HepG2 (cell line): Measurements from ENCODE around the gene LAMB2. TPM values are rescaled to one million over a fixed set of nuclear protein-coding genes. Genes with fewer than 3 reads are reported as not detected.

Source experiments
- JARID2 ChIP-seq: sonication (generic); formaldehyde crosslinking; IDR thresholded peaks from 2 replicates; pipeline ENCODE4 v1.8.1; 2023; ENCODE audit warnings: missing genetic modification reagents, inconsistent platforms; ENCODE audit not compliant: insufficient replicate concordance
- KMT2B ChIP-seq: IDR thresholded peaks from 2 replicates; pipeline ENCODE4 v1.6.1; 2016; ENCODE audit warnings: missing genetic modification reagents, missing compliant biosample characterization
- NAIF1 ChIP-seq: sonication (generic); formaldehyde crosslinking; IDR thresholded peaks from 2 replicates; pipeline ENCODE4 v1.5.0; 2020; ENCODE audit warnings: mild to moderate bottlenecking, missing genetic modification reagents, borderline replicate concordance
- PITX1 ChIP-seq: sonication (generic); formaldehyde crosslinking; IDR thresholded peaks from 2 replicates; pipeline ENCODE4 v1.5.1; 2020; ENCODE audit warnings: mild to moderate bottlenecking, missing genetic modification reagents
- SIN3B ChIP-seq: fragments of 150-350 bp; IDR thresholded peaks from 2 replicates; pipeline ENCODE4 v1.6.1; 2014; ENCODE audit warnings: low read length
- TOPORS ChIP-seq: sonication (generic); formaldehyde crosslinking; IDR thresholded peaks from 2 replicates; pipeline ENCODE4 v1.8.0; 2023; ENCODE audit warnings: mild to moderate bottlenecking, missing genetic modification reagents
- ZFP90 ChIP-seq: sonication (generic); formaldehyde crosslinking; IDR thresholded peaks from 2 replicates; pipeline ENCODE4 v1.8.0; 2022; ENCODE audit warnings: missing genetic modification reagents, mild to moderate bottlenecking, inconsistent platforms, borderline replicate concordance
- ZMYM2 ChIP-seq: sonication (generic); formaldehyde crosslinking; IDR thresholded peaks from 2 replicates; pipeline ENCODE4 v1.8.0; 2022; ENCODE audit warnings: mild to moderate bottlenecking, missing genetic modification reagents
- ZNF564 ChIP-seq: sonication (generic); formaldehyde crosslinking; IDR thresholded peaks from 2 replicates; pipeline ENCODE4 v1.8.1; 2023; ENCODE audit warnings: mild to moderate bottlenecking, missing genetic modification reagents
- ZNF768 ChIP-seq: sonication (generic); formaldehyde crosslinking; IDR thresholded peaks from 2 replicates; pipeline ENCODE4 v1.4.0; 2020; ENCODE audit warnings: missing genetic modification reagents
- polyA plus RNA-seq, 8 experiments: library from polyadenylated mRNA; depleted of rRNA in 3 of 8; stranded (reverse) in 7 of 8; unstranded in 1 of 8; fragments of >200 nt; fragmentation: Illumina TruSeq in 4 of 8; extraction: Trizol in 4 of 8; gene quantifications; 2 replicates each; pipeline versions ENCODE4 v1.2.1 to v1.2.3, GENCODE V29; 2011 to 2016; ENCODE audit warnings: low read depth in 4 of 8, missing spikeins in 1 of 8, mixed read lengths in 1 of 8; ENCODE audit not compliant: insufficient read depth in 1 of 8
- total RNA-seq, 5 experiments: library from RNA; depleted of rRNA; stranded (reverse); fragments of >200 nt; fragmentation: Illumina TruSeq; extraction: Trizol; gene quantifications; 2 replicates each; pipeline ENCODE4 v1.2.3, GENCODE V29; 2016; ENCODE audit warnings: low read depth in 1 of 5
- TF ChIP-seq, protein P1 (sequence below): IDR thresholded peaks from 2 replicates; pipeline ENCODE4 v1.6.1; 2016; ENCODE audit warnings: low read depth, missing genetic modification reagents, missing compliant biosample characterization
- TF ChIP-seq, protein P2 (sequence below): sonication (generic); formaldehyde crosslinking; IDR thresholded peaks from 2 replicates; pipeline ENCODE4 v1.4.0; 2020; ENCODE audit warnings: missing genetic modification reagents, mild to moderate bottlenecking, borderline replicate concordance
- TF ChIP-seq, protein P3 (sequence below): sonication (generic); formaldehyde crosslinking; IDR thresholded peaks from 2 replicates; pipeline ENCODE4 v1.8.0; 2022; ENCODE audit warnings: missing genetic modification reagents, mild to moderate bottlenecking, inconsistent platforms, borderline replicate concordance
- TF ChIP-seq, protein P4 (sequence below): fragments of 450-650 bp; IDR thresholded peaks from 2 replicates; pipeline ENCODE4 v1.6.1; 2017
- TF ChIP-seq, protein P5 (sequence below): conservative IDR thresholded peaks from 2 replicates; pipeline ENCODE4 v1.6.1; 2018; ENCODE audit warnings: missing genetic modification reagents
- TF ChIP-seq, protein P6 (sequence below): sonication (generic); formaldehyde crosslinking; IDR thresholded peaks from 2 replicates; pipeline ENCODE4 v1.8.1; 2023; ENCODE audit warnings: missing genetic modification reagents, mild to moderate bottlenecking, borderline replicate concordance

LAMB2 gene
- total and polyA plus RNA-seq, 2 of the 13 experiments (the other 11 are each of a cell fraction or from before 2014, with no cell fraction given): 208 to 443 TPM

DNA sequence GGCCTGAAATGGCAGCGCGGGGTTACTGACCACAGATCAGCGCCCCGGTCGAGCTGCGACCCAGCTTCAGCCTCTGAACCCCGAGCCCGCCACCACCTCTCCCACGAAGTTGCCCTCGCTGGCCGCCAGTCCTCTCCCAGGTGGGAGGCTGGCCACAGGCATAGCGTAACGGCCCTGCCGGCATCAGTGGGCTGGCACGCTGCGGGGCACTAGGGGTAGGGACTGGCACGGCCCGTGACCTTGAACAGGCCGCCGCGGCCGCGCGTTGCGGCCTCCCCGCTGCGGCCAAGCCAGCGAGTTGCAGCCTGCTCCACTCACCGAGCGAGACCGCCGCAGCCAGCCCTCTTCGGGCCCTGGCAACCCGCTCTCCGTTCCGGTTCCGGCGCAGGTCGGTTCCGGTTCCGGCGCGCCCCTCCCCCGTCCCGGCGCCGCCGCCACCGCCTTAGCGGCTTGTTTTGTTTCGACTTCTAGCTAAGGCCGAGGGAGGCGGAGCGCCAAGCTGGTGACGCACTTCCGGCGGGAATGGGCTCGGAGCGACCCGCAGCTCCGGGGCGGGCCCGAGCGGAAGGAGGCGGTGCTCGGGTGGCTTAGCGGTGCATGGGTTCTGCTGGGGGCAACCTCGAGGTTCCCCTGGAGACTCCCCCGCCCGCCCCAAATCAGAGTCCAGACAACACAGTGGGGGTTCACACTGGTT, 12.3 kb downstream of the LAMB2 start, which contains the start of gene USP19 (continued):
- TF ChIP-seq, protein P1, sequence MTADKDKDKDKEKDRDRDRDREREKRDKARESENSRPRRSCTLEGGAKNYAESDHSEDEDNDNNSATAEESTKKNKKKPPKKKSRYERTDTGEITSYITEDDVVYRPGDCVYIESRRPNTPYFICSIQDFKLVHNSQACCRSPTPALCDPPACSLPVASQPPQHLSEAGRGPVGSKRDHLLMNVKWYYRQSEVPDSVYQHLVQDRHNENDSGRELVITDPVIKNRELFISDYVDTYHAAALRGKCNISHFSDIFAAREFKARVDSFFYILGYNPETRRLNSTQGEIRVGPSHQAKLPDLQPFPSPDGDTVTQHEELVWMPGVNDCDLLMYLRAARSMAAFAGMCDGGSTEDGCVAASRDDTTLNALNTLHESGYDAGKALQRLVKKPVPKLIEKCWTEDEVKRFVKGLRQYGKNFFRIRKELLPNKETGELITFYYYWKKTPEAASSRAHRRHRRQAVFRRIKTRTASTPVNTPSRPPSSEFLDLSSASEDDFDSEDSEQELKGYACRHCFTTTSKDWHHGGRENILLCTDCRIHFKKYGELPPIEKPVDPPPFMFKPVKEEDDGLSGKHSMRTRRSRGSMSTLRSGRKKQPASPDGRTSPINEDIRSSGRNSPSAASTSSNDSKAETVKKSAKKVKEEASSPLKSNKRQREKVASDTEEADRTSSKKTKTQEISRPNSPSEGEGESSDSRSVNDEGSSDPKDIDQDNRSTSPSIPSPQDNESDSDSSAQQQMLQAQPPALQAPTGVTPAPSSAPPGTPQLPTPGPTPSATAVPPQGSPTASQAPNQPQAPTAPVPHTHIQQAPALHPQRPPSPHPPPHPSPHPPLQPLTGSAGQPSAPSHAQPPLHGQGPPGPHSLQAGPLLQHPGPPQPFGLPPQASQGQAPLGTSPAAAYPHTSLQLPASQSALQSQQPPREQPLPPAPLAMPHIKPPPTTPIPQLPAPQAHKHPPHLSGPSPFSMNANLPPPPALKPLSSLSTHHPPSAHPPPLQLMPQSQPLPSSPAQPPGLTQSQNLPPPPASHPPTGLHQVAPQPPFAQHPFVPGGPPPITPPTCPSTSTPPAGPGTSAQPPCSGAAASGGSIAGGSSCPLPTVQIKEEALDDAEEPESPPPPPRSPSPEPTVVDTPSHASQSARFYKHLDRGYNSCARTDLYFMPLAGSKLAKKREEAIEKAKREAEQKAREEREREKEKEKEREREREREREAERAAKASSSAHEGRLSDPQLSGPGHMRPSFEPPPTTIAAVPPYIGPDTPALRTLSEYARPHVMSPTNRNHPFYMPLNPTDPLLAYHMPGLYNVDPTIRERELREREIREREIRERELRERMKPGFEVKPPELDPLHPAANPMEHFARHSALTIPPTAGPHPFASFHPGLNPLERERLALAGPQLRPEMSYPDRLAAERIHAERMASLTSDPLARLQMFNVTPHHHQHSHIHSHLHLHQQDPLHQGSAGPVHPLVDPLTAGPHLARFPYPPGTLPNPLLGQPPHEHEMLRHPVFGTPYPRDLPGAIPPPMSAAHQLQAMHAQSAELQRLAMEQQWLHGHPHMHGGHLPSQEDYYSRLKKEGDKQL: peak; percentile 33; the same call in 1 of the 2 replicates
- TF ChIP-seq PITX1 (CRISPR knock-in tag) (peak; percentile 54; the same call in 1 of the 2 replicates), TOPORS (CRISPR knock-in tag) (peak; percentile 64; the same call in 1 of the 2 replicates), ZMYM2 (CRISPR knock-in tag) (no peak), SIN3B (peak; percentile 61; the same call in 1 of the 2 replicates), NAIF1 (CRISPR knock-in tag) (0 out of 2 replicates have a peak, but pooled peaks have one; percentile 51), ZFP90 (no peak; the same call in 1 of the 2 replicates), ZNF768 (peak; percentile 62), KMT2B (CRISPR knock-in tag) (peak; percentile 82), JARID2 (CRISPR knock-in tag) (no peak), ZNF564 (CRISPR knock-in tag) (0 out of 2 replicates have a peak, but pooled peaks have one; percentile 54)
- TF ChIP-seq, protein P2, sequence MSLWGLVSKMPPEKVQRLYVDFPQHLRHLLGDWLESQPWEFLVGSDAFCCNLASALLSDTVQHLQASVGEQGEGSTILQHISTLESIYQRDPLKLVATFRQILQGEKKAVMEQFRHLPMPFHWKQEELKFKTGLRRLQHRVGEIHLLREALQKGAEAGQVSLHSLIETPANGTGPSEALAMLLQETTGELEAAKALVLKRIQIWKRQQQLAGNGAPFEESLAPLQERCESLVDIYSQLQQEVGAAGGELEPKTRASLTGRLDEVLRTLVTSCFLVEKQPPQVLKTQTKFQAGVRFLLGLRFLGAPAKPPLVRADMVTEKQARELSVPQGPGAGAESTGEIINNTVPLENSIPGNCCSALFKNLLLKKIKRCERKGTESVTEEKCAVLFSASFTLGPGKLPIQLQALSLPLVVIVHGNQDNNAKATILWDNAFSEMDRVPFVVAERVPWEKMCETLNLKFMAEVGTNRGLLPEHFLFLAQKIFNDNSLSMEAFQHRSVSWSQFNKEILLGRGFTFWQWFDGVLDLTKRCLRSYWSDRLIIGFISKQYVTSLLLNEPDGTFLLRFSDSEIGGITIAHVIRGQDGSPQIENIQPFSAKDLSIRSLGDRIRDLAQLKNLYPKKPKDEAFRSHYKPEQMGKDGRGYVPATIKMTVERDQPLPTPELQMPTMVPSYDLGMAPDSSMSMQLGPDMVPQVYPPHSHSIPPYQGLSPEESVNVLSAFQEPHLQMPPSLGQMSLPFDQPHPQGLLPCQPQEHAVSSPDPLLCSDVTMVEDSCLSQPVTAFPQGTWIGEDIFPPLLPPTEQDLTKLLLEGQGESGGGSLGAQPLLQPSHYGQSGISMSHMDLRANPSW: no peak
- TF ChIP-seq, protein P3, sequence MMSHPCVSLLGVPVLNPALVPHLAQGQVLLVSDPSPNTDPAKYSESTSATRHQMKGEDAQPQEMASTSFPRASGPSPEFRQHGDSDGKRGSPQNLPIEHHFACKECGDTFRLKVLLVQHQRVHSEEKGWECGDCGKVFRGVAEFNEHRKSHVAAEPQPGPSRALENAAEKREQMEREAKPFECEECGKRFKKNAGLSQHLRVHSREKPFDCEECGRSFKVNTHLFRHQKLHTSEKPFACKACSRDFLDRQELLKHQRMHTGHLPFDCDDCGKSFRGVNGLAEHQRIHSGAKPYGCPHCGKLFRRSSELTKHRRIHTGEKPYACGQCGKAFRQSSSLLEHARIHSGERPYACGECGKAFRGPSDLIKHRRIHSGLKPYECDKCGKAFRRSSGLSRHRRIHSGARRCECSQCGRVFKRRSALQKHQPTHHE (CRISPR knock-in tag): peak; percentile 61; the same call in 1 of the 2 replicates
- TF ChIP-seq, protein P4, sequence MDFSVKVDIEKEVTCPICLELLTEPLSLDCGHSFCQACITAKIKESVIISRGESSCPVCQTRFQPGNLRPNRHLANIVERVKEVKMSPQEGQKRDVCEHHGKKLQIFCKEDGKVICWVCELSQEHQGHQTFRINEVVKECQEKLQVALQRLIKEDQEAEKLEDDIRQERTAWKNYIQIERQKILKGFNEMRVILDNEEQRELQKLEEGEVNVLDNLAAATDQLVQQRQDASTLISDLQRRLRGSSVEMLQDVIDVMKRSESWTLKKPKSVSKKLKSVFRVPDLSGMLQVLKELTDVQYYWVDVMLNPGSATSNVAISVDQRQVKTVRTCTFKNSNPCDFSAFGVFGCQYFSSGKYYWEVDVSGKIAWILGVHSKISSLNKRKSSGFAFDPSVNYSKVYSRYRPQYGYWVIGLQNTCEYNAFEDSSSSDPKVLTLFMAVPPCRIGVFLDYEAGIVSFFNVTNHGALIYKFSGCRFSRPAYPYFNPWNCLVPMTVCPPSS: no peak
- TF ChIP-seq, protein P5, sequence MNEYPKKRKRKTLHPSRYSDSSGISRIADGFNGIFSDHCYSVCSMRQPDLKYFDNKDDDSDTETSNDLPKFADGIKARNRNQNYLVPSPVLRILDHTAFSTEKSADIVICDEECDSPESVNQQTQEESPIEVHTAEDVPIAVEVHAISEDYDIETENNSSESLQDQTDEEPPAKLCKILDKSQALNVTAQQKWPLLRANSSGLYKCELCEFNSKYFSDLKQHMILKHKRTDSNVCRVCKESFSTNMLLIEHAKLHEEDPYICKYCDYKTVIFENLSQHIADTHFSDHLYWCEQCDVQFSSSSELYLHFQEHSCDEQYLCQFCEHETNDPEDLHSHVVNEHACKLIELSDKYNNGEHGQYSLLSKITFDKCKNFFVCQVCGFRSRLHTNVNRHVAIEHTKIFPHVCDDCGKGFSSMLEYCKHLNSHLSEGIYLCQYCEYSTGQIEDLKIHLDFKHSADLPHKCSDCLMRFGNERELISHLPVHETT (CRISPR knock-in tag): peak; percentile 100
- TF ChIP-seq, protein P6, sequence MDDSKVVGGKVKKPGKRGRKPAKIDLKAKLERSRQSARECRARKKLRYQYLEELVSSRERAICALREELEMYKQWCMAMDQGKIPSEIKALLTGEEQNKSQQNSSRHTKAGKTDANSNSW (CRISPR knock-in tag): no peak
